Suppressor macrophage (primary cell): ENCODE measurements around the gene DDX55.

Experiments
- DNase-seq, 4 experiments: peaks; one replicate each; pipeline ENCODE4 v3.0.0-alpha.2; 2020 to 2022

DDX55 gene

GRCh38 chr12:123614110-123614509 lies 12.2 kb downstream of the DDX55 start:
- no peak for DNase-seq

- DNase-seq = peak in 1 of 4 experiments; percentile 20
These were observed 12.6 kb downstream of the DDX55 start for GRCh38 chr12:123614531-123614930.

GRCh38 chr12:123617144-123617543 lies 15.2 kb downstream of the DDX55 start:
- DNase-seq = no peak

GRCh38 chr12:123617580-123617979 lies 15.7 kb downstream of the DDX55 start:
- DNase-seq = no peak

GRCh38 chr12:123621101-123621500 lies 19.2 kb downstream of the DDX55 start:
- no peak for DNase-seq

- no peak for DNase-seq
These were observed 20.0 kb downstream of the DDX55 start for GRCh38 chr12:123621619-123622530.

- DNase-seq = peak; percentile 97 to 98 (median 98)
These were observed 31.7 kb downstream of the DDX55 start, which contains the start of the genes EIF2B1 and GTF2H3 for GRCh38 chr12:123633379-123634141. TSS of gene EIF2B1 (minus strand) at chr12:123633686. CDS start at chr12:123633557, 129 bp downstream. TSS of gene GTF2H3 (plus strand) at chr12:123633829. CDS start at chr12:123633860, 31 bp downstream.

GRCh38 chr12:123634142-123634561 lies 32.3 kb downstream of the DDX55 start:
- peak in 1 of 4 experiments; percentile 9 for DNase-seq

- no peak for DNase-seq
These were observed 42.0 kb downstream of the DDX55 start for GRCh38 chr12:123643911-123644310.

- no peak for DNase-seq
These were observed 43.5 kb downstream of the DDX55 start for GRCh38 chr12:123645380-123645779.

- no peak for DNase-seq
These were observed 44.0 kb downstream of the DDX55 start for GRCh38 chr12:123645878-123646277.

- no peak for DNase-seq
These were observed 46.5 kb downstream of the DDX55 start for GRCh38 chr12:123648401-123648800.

- DNase-seq = no peak
These were observed 52.3 kb downstream of the DDX55 start for GRCh38 chr12:123654129-123654701.

GRCh38 chr12:123655420-123655819 lies 53.5 kb downstream of the DDX55 start:
- DNase-seq = no peak

- DNase-seq = no peak
These were observed 54.5 kb downstream of the DDX55 start for GRCh38 chr12:123656392-123656791.

GRCh38 chr12:123657211-123657610 lies 55.3 kb downstream of the DDX55 start:
- DNase-seq = no peak

GRCh38 chr12:123659996-123660727 lies 58.3 kb downstream of the DDX55 start:
- peak; percentile 68 to 91 (median 78) for DNase-seq

- no peak for DNase-seq
These were observed 65.9 kb downstream of the DDX55 start for GRCh38 chr12:123667771-123668170.
